ENCODE results near the gene TESK1.

DNA sequence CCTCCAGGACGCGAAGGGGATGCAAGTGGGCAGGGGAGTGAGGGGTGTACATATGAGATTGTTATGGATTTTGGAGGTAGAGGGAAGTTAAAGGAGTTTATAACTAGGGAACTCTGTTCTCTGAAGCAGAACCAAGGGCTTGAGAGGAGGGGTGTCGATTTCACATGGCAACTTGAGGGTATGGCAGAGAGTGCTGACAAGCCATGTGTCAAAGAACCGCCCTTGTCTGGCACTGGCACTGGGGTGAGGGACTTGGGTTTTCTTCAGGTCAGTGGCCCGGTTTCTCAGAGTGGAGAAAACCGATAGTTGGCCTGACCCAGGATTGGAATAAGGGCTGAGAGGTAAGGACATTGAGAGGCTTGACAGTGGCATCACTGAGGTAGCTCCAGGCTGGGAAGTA lies 47.7 kb upstream of the TESK1 start:
- TF ChIP-seq FOXA1 (IDR thresholded peaks at IDR 0.05) (no peak), SP1 (IDR thresholded peaks at IDR 0.05) (no peak), FOXK2 (IDR thresholded peaks at IDR 0.05) (no peak), BHLHE40 (IDR thresholded peaks at IDR 0.05; ENCODE audit: borderline replicate concordance) (no peak), SUZ12 (IDR thresholded peaks at IDR 0.05) (no peak), L3MBTL2 (conservative IDR thresholded peaks at IDR 0.05) (no peak), CTBP1 (IDR thresholded peaks at IDR 0.05; ENCODE audit: borderline replicate concordance) (no peak)

Measured in HEK293T (cell line).